HG03103 (cell line): ENCODE data around the gene SORCS1.

Source experiments
- ATAC-seq: cut with Tn5 transposase; IDR thresholded peaks from one replicate; pipeline ENCODE4 v1.9.1; 2021; ENCODE audit warnings: low read depth; ENCODE audit not compliant: unreplicated experiment

The SORCS1 gene

GRCh38 chr10:107118866-107119265 is 45.6 kb downstream of the SORCS1 start:
- ATAC-seq = no peak

DNA sequence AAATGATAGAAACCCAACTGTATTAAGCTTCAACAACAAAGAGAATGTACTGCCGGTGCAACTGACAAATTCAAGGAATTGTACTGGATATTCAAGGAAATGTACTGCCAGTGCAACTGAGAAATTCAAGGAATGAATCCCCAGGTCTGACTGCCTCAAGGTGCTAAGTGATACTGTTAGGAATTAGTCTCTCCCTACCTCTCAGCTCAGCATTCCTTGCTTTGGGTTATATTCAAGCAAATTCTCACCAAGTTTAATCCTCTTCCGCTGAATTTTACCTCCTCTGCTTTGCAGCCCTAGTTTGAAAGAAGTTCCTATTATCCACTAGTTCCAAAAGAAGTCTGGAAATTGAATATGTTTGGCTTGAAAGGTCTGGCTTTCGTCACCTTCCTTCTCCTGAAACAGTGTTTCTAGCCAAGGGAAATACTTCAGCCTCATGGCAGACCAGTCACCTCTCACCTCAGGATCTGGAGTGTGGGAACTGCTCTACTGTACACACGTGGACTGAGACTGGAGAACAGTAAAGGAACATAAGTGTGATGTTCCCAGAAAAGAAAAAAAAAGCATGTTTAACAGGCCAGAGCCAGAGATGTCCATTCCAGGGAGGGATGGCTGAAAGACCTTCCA is 60.4 kb downstream of the SORCS1 start:
- ATAC-seq = no peak

GRCh38 chr10:107103174-107104025 is 61.1 kb downstream of the SORCS1 start:
- ATAC-seq = no peak

GRCh38 chr10:107098326-107098725 is 66.2 kb downstream of the SORCS1 start:
- ATAC-seq = no peak

DNA sequence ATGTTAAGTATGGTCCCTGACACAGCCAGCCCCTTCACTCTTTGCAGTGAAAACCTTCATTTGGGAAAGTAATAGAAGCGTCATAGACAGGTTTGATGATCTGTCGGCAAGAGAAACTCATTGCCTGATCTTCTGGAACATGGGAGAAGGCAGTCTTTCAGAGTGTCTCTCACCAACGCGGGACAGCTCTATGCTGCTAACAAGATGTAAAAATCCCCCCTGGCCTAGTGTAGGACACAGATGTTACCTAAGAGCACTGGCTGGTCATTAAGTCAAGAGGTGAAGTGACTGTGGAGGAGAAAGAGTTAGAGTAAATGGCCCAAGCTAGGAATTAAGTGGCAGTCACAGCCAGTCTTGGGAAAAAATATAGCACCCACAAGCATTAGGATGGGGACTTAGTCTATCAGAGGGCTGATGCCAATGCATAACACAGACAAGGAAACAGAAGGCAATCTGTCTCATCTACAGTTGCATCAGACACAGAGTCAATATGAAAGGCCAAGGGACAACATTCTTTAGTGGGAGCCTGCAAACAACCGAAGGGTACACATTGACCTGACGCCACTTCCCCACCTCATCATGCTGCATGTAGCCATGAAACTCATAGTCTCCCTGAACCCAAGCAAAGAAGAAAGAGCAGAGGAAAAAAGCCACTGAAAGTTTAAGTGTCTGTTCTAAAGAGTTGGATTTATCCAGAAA is 69.5 kb downstream of the SORCS1 start:
- no peak for ATAC-seq

GRCh38 chr10:107092321-107092720 is 72.2 kb downstream of the SORCS1 start:
- no peak for ATAC-seq

DNA sequence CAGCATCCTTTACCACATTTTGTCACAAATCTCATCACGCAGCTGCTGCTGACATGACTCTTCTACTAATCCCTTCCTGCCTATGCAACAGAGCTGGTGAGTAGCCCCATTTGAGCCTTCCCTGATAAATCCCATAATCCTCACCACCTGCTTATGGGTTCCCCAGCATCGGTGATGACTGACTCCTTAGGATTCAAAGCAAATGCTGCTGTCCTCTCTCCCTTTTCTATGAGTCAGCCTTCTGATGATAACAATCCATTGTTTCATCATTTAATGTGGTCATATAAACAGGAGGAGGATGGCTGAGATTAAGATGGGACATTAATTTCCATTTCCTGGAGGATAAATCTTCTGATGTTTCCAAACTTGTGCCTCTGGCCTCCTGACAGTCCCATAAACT is 73.4 kb downstream of the SORCS1 start:
- ATAC-seq = no peak

GRCh38 chr10:107085665-107086525 is 78.6 kb downstream of the SORCS1 start:
- ATAC-seq = no peak

- ATAC-seq = no peak
Measured at GRCh38 chr10:107083388-107084009, 81.0 kb downstream of the SORCS1 start.

GRCh38 chr10:107081644-107082043 is 82.9 kb downstream of the SORCS1 start:
- ATAC-seq = no peak

DNA sequence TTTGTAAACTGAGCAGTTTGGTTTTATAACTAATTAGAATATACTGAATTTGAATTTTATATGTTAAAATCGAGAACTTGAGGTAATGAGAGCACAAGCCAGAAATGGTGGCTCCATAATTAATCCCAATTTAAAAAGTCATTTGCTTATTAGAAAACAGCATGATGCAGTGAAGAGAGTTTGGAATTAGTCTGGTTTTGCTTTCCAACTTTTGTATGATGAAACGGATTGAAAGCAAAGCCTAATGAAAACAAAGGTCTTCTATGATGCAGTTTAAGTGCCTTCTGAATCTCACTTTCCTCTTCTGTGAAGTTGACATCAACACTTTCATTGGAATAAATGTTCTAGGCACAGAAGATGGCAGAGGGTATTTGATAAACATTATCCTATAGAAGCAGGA is 89.4 kb downstream of the SORCS1 start:
- ATAC-seq = no peak

DNA sequence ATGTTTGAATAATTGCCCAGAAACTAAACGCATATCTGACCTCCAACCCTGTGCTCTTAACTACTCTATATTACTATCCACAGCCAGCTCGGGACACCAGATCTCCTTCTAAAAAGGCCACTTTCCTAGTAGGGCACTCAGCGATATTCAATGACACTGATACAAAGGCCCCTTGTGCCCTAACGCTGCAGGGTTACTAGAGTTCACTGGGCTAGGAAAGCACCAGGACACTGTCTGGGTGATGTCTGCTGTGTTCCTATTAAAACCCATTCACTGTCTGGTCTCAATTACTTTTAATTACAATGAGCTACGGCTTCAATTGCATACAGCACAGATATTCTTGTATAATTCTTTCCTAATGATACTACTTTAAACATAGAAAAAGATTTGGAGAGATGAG is 91.7 kb downstream of the SORCS1 start:
- ATAC-seq = no peak

- ATAC-seq = no peak
Measured at GRCh38 chr10:107072028-107072427, 92.5 kb downstream of the SORCS1 start.

GRCh38 chr10:107071301-107071700 is 93.2 kb downstream of the SORCS1 start:
- ATAC-seq = no peak

DNA sequence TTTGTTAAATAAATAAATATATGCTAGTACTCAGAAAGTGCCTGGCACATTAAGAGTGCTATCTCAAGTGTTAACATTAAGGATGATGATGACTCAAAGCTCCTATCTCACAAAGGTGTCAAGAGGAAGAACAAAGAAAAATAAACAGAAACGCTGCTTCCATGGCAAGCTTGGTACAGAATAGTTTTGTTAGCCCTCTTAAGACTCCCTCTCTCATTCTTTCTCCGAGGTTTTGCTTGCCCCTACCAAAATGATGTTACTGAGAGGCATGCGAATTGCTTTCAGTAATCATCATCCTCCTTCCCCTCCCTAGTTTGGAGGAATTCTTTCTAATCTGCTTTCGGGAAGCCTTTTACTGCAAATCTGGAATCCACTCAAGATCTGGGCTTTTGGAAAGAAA is 96.7 kb downstream of the SORCS1 start:
- no peak for ATAC-seq

DNA sequence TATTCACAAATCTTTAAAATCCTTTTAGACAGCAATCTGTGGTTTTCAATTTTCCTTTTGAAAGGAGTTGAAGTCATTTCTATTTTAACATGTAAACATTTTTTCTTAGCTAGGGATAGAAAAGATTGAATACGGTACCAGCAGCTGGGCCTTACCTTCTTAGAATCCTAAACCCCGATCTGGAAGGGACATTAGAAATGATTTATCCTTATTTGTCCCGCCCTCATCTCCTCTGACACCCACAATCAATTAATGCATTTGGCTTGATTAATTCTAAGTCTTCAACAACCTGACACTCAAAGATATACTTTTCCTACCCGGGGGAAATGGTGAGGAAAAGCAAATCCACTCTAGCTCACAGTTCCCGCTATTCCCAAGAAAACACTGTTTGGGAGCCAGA is 100.4 kb downstream of the SORCS1 start:
- ATAC-seq = no peak

- ATAC-seq = no peak
Measured at GRCh38 chr10:107059872-107060271, 104.6 kb downstream of the SORCS1 start.

- no peak for ATAC-seq
Measured at GRCh38 chr10:107059068-107059804, 105.3 kb downstream of the SORCS1 start.

DNA sequence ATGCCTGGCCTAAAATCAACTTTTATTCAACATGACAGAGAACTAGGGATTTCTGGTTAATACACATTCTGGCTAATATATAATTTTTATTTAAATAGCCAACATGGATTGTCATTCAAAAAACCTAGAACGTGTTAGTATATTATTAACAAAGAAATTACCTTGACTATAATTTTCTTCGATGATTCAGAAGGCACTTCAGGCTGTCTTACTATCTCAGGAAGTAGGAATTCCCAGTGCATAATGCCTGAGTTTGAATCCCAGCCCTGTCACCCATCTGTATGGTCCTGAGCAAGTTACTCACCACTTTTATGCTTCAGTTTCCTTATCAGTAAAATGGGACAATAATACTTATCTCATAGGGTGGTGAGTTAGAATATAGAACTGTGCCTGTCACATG is 106.2 kb downstream of the SORCS1 start:
- ATAC-seq = no peak

- ATAC-seq = no peak
Measured at GRCh38 chr10:107056182-107056581, 108.3 kb downstream of the SORCS1 start.
